Activated CD4-positive, alpha-beta T cell treated with anti-CD3 and anti-CD28 coated beads, Interleukin-2, Interleukin-6, amounts not matched to agents 100 ng/mL and 50 ng/mL, durations not matched to agents 16 hours and 8 hours (primary cell): ENCODE results near the gene CTDSPL2.
"Not testable (repeated sequence)": the region's sequence is repeated elsewhere in the genome, so short reads cannot be mapped to it uniquely, and the experiment has no call there.

ENCODE experiments used
- DNase-seq: peaks from one replicate; pipeline ENCODE4 v3.0.0-alpha.2; 2020

The CTDSPL2 gene

GRCh38 chr15:44489464-44489863 lies 62.0 kb downstream of the CTDSPL2 start:
- DNase-seq: peak; percentile 51

GRCh38 chr15:44490622-44491021 lies 63.2 kb downstream of the CTDSPL2 start:
- DNase-seq: no peak

- DNase-seq: no peak
These were observed 64.6 kb downstream of the CTDSPL2 start for GRCh38 chr15:44492040-44492439.

GRCh38 chr15:44492672-44493071 lies 65.2 kb downstream of the CTDSPL2 start:
- DNase-seq: no peak

GRCh38 chr15:44495562-44495961 lies 68.1 kb downstream of the CTDSPL2 start:
- DNase-seq: no peak

- peak; percentile 56 for DNase-seq
These were observed 73.1 kb downstream of the CTDSPL2 start for GRCh38 chr15:44500555-44500954.

- DNase-seq: peak; percentile 44
These were observed 74.4 kb downstream of the CTDSPL2 start for GRCh38 chr15:44501768-44502366.

- no peak for DNase-seq
These were observed 89.0 kb downstream of the CTDSPL2 start for GRCh38 chr15:44516436-44516835.

- no peak for DNase-seq
These were observed 92.1 kb downstream of the CTDSPL2 start for GRCh38 chr15:44519537-44519936.

- DNase-seq: no peak
These were observed 97.6 kb downstream of the CTDSPL2 start for GRCh38 chr15:44525018-44525417.

- DNase-seq: no peak
These were observed 99.8 kb downstream of the CTDSPL2 start for GRCh38 chr15:44527241-44527640.

GRCh38 chr15:44529864-44530604 lies 102.6 kb downstream of the CTDSPL2 start:
- DNase-seq: no peak

- no peak for DNase-seq
These were observed 103.2 kb downstream of the CTDSPL2 start for GRCh38 chr15:44530653-44531052.

GRCh38 chr15:44532275-44532674 lies 104.8 kb downstream of the CTDSPL2 start:
- not testable (repeated sequence) for DNase-seq

GRCh38 chr15:44532689-44533088 lies 105.3 kb downstream of the CTDSPL2 start:
- DNase-seq: peak; percentile 9

- DNase-seq: no peak
These were observed 107.7 kb downstream of the CTDSPL2 start for GRCh38 chr15:44535092-44535491.

GRCh38 chr15:44535523-44536301 lies 108.3 kb downstream of the CTDSPL2 start:
- DNase-seq: peak; percentile 33

- DNase-seq: no peak
These were observed 109.0 kb downstream of the CTDSPL2 start for GRCh38 chr15:44536302-44536961.

- peak; percentile 97 for DNase-seq
These were observed 109.7 kb downstream of the CTDSPL2 start, which contains the start of gene EIF3J for GRCh38 chr15:44536962-44537734. EIF3J (plus strand) TSS chr15:44537147; CDS start chr15:44537195, 48 bp downstream.

- DNase-seq: peak; percentile 31
These were observed 110.4 kb downstream of the CTDSPL2 start for GRCh38 chr15:44537735-44538240.

GRCh38 chr15:44541282-44541958 lies 114.0 kb downstream of the CTDSPL2 start:
- no peak for DNase-seq
